Erythroblast (primary cell): Measurements from ENCODE around the gene TMC6.

ENCODE experiments used
- GATA1 ChIP-seq: IDR thresholded peaks from 2 replicates; pipeline ENCODE4 v1.6.1; 2011; ENCODE audit warnings: low read depth, mild to moderate bottlenecking, control low read depth, low read length, moderate library complexity
- POLR2A ChIP-seq: IDR thresholded peaks from 2 replicates; pipeline ENCODE4 v1.6.1; 2011; ENCODE audit warnings: mild to moderate bottlenecking, low read length

DNA sequence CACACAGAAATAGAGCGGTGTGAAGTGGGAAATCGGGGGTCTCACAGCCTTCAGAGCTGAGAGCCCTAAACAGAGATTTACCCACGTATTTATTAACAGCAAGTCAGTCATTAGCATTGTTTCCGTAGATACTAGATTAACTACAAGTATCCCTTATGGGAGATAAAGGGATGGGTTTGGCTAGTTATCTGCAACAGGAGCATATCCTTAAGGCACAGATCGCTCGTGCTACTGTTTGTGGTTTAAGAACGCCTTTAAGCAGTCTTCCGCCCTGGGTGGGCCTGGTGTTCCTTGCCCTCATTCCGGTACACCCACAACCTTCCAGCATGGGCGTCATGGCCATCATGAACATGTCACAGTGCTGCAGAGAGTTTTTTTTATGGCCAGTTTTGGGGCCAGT, 27.0 kb downstream of the TMC6 start:
- TF ChIP-seq POLR2A = no peak
- TF ChIP-seq GATA1 = no peak
